NCI-H446 (cell line): Measurements from ENCODE around the gene EMID1.

Source experiments
- DNase-seq, 2 experiments: peaks; one replicate each; lab custom pipeline; 2025; lab: John Stamatoyannopoulos, UW

Gene EMID1

DNA sequence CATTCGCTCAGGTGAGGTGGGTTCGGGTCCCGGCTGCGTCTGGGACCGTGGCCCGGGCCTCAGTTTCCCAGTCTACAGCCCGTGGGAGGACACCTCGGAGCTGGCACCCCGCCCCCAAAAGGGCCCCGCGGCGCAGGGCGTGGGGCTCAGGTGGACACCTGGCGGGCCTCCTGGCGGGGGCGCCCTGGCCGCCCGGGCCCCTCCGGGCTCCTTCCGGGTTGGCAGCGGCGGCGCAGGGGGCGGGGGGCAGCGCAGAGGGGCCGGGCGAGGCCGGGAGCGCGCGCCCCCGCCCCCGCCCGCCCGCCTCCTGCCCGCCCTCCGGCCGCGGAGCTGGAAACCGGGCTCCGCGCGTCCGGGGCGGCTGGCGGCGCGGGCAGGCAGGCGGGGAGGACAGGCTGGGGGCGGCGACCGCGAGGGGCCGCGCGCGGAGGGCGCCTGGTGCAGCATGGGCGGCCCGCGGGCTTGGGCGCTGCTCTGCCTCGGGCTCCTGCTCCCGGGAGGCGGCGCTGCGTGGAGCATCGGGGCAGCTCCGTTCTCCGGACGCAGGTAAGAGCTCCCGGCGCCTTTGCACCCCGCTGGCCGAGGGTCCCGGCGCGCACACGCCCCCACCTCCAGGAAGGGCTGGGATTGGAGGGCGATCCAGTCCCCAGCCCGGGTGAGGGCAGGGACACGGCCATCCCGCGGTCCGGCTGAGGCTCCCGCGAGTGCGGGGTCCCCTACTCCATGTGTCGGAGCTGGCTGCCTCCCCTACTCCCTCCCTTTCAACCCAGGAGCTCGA is at the start of gene EMID1:
Gene EMID1 (plus strand): TSS at position 303 of the 778 bp plus-strand sequence. CDS start 143 bp downstream, at position 446.
- no peak for DNase-seq

GRCh38 chr22:29155966-29156365 is 49.7 kb upstream of the EMID1 start:
- DNase-seq = no peak

GRCh38 chr22:29156507-29156906 is 49.2 kb upstream of the EMID1 start:
- no peak for DNase-seq

DNA sequence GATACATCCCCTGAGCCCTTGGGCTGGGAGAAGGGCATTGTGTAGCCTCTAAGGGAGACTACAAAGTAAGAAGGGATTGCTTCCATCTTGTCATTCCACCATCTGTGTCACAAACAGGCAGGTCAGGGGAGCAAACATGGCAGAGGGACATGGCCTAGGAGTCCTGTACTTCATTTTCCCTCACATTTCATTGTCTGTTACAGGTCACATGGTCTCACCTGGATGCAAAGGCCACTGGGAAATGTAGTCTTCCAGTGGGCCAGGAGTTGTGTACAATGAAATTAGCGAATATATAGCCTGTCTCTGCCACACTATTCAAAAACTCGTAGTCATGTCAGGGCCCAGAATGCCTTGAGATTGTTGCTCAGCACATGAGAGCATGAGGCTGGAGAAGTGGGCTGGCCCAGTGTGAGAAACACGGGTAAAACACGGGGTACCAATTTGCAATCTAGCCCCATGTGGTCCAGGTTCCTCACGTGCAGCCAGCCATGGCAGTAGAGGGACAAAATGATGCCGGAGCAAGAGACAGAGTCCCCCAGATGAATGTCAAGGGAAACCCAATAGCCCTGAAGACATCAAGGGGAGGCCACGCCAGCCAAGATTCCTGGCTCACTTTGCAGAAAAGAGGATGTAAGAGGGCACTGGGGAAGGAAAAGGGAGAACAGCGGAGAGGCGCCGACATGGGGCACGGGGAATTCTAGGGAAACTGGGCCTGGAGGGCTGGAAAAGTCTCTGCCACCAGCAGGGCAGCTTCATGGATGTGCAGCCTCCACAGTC is 47.7 kb upstream of the EMID1 start:
- DNase-seq = no peak

DNA sequence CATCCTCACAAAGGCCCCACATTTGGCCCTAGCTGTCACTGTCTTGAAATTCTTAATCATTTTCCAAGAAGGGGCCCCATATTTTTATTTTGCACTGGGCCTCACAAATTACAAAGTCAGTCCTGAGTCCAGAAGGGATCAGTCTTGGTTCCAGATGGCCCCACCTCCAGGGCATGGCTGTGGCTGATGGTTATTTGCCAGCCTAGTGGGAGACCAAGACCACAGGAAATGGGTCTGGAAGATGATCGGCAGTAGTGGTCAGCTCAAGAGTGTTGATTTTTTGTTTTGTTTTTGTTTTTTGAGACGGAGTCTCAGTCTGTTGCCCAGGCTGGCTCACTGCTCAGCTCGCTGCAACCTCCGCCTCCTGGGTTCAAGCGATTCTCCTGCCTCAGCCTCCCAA is 47.1 kb upstream of the EMID1 start:
- no peak for DNase-seq

GRCh38 chr22:29163808-29164207 is 41.9 kb upstream of the EMID1 start:
- DNase-seq = no peak

DNA sequence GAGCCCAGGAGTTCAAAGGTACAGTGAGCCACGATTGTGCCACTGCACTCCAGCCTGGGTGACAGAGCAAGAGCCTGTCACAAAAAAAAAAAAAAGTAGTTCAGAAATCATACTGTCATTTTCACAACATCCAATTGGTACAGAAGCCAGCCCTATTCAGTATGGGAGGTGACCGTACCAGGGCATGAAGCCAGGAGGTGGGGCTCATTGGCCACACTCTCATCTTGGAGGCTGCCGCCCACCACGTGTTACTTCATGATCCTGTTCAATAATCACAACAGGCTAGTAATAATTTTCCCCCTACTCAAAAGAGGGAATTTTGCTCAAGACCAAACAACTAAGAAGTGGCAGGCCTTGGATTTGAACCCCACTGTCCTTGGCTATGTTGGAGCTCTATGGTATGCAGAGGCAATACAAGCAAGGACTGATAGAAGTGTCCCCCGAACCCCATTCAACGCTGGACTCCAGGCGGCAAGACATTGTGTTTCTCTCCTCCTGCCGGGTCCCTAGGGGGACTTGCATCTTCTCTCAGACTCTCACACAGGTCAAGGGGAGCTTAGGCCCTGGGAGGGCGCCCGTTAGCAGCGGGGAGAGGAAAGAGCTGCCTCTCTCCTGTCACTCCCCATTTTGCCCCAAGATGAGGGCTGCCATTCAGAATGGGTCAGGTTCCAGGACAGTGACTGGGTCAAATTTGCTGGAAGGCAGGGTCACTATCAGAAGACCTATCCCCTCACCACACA is 40.2 kb upstream of the EMID1 start:
- no peak for DNase-seq

DNA sequence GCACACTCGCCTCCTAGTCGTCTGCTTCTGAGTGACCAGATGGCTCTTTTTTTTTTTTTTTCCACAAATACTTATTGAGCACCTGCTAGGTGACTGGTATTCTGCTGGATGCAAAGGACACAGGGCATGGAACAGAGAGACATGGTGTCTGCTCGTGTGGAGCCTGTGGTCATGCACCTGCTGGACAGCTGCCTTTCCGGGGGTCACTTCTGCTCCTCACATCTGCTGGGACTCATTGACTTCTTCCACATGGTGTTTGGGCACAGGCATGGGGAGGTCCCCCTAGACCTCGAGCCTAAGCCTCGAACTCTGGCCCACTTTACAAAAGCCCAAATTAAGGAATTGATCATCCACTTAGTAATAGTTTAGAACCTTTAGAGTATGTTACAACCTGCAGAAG is 39.5 kb upstream of the EMID1 start:
- no peak for DNase-seq

DNA sequence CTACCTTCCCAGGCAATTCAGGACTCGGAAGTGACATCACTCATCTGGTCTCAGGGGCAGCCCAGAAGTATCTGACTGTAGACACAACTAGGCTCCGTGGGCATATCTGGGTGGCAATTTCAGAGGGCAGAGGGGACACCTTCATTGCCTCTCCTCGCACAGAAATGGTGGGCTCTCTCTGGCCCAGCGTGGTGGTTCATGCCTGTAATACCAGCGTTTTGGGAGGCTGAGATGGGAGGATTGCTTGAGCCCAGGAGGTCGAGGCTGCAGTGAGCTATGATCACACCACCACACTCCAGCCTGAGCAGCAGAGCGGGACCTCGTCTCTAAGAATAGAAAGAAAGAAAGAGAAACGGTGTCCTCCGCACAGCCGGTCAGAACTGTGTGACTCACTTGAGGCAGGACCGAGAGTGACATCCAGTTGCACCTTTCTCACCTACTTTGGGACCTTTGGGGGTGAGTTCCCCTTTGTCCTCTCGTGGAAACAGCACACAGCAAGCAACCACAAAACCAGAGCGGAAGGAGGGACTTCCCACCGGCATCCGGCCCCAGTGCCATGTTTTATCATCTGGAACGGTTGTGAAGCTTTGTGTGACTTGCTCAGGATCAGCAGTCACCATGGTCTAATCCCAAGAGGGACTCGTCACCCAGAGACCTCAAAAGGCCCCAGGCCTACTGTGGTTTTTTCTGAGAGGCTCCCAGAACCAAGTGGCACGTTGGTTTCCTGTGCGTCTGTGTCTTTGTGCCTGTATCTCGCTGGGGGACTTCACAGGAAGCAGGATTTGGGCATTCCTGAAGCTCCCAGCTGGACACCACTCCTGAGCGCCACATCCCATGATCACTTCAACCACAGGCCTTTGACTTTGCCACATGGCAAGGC is 38.4 kb upstream of the EMID1 start:
- DNase-seq = no peak

GRCh38 chr22:29171721-29172120 is 34.0 kb upstream of the EMID1 start:
- no peak for DNase-seq

DNA sequence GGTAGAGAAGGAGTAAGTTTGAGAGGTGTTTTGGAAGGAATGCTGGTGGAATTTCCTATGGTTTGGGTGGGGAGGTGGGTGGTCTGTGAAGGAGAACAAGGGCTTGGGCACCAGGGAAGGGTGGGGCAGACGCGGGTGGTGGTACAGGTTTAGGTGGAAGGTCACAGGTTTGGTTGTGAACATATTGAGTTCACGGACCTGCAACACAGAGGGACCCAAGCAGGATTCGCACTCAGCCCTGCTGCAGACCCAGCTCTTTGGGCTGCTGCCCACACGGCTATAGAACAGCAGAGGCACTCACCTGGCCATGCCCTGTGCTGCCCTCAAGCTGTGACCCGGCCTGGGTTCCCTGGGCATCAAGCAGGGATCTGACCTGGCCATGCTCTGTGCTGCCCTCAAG is 33.5 kb upstream of the EMID1 start:
- DNase-seq = no peak

- DNase-seq = no peak
Measured at GRCh38 chr22:29175312-29175835, 30.3 kb upstream of the EMID1 start.

- DNase-seq = no peak
Measured at GRCh38 chr22:29183971-29184848, 21.5 kb upstream of the EMID1 start.

DNA sequence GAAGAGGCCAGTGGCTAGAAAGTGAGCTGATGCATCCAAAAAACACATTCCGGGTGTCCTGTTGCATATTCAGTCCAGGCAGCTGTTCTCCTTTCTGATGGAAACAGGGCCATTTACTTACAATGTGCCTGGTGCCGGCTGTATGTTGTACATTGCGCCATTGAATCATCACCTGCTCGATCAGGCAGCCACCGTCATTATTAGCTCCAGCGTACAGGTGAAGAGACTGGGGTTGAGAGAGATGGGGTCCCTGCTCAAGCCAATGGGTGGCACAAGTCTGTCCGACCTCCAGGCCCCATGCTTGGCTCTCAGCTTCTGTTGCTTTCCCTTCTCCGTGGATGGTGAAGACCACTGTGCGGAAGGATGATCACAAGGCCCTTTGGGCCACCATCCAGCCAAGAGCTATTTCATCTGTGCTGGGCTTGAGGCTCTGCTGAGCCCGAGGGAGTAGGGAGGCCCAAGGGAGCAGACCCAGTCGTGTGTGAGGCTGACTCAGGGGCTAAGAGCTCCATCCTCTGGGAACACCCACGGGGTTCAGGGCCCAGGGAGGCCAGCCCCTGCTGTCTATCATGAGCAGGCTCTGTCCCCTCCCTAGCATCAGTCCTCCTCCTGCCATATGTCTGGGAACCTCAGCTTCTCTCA is 20.7 kb upstream of the EMID1 start:
- no peak for DNase-seq

- DNase-seq = no peak
Measured at GRCh38 chr22:29186302-29186701, 19.4 kb upstream of the EMID1 start.

- DNase-seq = peak; percentile 28 to 85
Measured at GRCh38 chr22:29187831-29188230, 17.9 kb upstream of the EMID1 start.

GRCh38 chr22:29190051-29190450 is 15.6 kb upstream of the EMID1 start:
- DNase-seq = no peak

DNA sequence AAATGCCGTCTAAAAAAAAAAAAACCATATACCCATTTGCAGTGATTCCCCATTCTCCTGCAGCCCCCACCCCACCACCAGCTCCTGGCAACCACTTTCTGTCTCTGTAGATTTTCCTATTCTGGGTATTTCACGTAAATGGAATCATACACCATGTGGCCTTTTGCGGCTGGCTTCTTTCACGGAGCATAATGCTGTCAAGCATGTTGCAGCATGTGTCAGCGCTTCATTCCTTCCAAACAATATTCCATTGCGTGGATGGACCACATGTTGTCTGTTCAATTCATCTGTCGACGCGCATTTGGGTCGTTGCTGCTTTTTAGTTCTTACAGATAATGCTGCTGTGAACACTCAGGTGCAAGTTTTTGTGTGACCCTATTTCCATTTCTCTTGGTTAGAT is 14.8 kb upstream of the EMID1 start:
- peak in 1 of 2 experiments; percentile 70 for DNase-seq

- no peak for DNase-seq
Measured at GRCh38 chr22:29193021-29193420, 12.7 kb upstream of the EMID1 start.

DNA sequence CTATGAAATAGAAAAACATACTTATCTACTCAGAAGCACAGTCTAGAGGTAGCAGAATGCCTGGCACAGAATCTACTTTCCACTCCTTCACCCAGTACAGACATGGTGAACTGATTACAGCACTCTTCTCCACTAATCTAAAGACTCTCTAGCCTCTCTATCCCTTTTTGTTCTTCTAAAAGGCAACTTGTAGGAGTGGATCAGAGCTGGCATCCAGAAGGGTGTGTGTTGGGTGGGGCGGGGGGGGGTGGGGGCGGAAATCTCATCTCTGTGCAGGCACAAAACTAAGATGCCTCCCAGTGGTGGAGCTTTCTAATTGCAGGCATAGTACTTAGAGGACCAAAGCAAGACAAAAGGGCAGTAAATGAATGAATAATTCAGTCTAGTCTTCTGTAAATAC is 11.5 kb upstream of the EMID1 start:
- DNase-seq = no peak
